Type B pancreatic cell (in vitro differentiated cells): ENCODE data around the gene LPA. TPM values are rescaled to one million over a fixed set of nuclear protein-coding genes. Genes with fewer than 3 reads are reported as not detected.
"Not testable (repeated sequence)": the region's sequence is repeated elsewhere in the genome, so short reads cannot be mapped to it uniquely, and the experiment has no call there.

Experiments used
- DNase-seq: peaks from one replicate; pipeline ENCODE4 v3.0.0; 2021; ENCODE audit warnings: mixed read lengths; ENCODE audit not compliant: unreplicated experiment; ENCODE audit errors: extremely low spot score
- H3K27ac Mint-ChIP-seq: 2 replicates; pipeline ENCODE4 v1.8.0; 2021; ENCODE audit warnings: mild to moderate bottlenecking, mixed read lengths
- H3K27me3 Mint-ChIP-seq: 2 replicates; pipeline ENCODE4 v1.8.0; 2021; ENCODE audit warnings: mixed read lengths
- H3K36me3 Mint-ChIP-seq: 2 replicates; pipeline ENCODE4 v1.8.0; 2021; ENCODE audit warnings: mixed read lengths
- H3K4me1 Mint-ChIP-seq: one replicate; pipeline ENCODE4 v1.8.0; 2021; ENCODE audit warnings: mixed read lengths; ENCODE audit not compliant: unreplicated experiment
- H3K4me3 Mint-ChIP-seq: 2 replicates; pipeline ENCODE4 v1.8.0; 2021; ENCODE audit warnings: mild to moderate bottlenecking, mixed read lengths
- H3K9me3 Mint-ChIP-seq: 2 replicates; pipeline ENCODE4 v1.8.0; 2021; ENCODE audit warnings: mixed read lengths
- total RNA-seq: library from RNA; stranded (reverse); gene quantifications from 2 replicates; pipeline ENCODE4 v1.2.1, GENCODE V29; 2021; ENCODE audit warnings: low replicate concordance
- TF ChIP-seq, protein P1 (sequence below): fragments of 200-600 bp; sonication (generic); conservative IDR thresholded peaks from 2 replicates; pipeline ENCODE4 v1.5.0; 2021; ENCODE audit warnings: antibody characterized with exemption, mild to moderate bottlenecking

The LPA gene
- total RNA-seq, 1 donor from 2014 or later, result 0.56 TPM

DNA sequence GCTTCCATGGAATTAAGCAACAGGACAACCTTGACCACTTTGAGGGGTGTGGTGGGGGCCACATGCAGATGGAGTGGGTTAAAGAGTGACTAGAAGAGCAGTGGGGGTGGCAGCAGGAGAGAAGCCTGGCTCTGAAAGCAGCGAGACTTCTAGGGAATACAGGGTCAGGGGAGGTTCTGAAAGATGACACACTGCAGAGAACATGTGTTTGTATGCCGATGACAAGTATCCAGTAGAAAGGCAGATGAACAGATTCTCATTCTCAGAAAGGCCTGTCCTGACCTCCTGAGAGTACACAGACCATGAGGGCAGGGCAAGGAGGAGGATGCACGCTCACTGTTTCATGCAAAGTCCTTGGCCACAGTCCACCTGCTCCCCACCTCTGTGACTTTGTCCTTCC is 2.9 kb downstream of the LPA start:
- peaks cover 5% of the 10 kb centered on the region for H3K9me3 Mint-ChIP-seq
- TF ChIP-seq, protein P1, sequence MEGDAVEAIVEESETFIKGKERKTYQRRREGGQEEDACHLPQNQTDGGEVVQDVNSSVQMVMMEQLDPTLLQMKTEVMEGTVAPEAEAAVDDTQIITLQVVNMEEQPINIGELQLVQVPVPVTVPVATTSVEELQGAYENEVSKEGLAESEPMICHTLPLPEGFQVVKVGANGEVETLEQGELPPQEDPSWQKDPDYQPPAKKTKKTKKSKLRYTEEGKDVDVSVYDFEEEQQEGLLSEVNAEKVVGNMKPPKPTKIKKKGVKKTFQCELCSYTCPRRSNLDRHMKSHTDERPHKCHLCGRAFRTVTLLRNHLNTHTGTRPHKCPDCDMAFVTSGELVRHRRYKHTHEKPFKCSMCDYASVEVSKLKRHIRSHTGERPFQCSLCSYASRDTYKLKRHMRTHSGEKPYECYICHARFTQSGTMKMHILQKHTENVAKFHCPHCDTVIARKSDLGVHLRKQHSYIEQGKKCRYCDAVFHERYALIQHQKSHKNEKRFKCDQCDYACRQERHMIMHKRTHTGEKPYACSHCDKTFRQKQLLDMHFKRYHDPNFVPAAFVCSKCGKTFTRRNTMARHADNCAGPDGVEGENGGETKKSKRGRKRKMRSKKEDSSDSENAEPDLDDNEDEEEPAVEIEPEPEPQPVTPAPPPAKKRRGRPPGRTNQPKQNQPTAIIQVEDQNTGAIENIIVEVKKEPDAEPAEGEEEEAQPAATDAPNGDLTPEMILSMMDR, result no peak
- H3K4me1 Mint-ChIP-seq, result no peaks in the 10 kb centered on the region
- no peaks in the 10 kb centered on the region for H3K36me3 Mint-ChIP-seq
- H3K27me3 Mint-ChIP-seq, result peaks cover 3% of the 10 kb centered on the region
- DNase-seq, result no peak
- H3K4me3 Mint-ChIP-seq, result no peak overlapping the region
- no peak overlapping the region for H3K27ac Mint-ChIP-seq

DNA sequence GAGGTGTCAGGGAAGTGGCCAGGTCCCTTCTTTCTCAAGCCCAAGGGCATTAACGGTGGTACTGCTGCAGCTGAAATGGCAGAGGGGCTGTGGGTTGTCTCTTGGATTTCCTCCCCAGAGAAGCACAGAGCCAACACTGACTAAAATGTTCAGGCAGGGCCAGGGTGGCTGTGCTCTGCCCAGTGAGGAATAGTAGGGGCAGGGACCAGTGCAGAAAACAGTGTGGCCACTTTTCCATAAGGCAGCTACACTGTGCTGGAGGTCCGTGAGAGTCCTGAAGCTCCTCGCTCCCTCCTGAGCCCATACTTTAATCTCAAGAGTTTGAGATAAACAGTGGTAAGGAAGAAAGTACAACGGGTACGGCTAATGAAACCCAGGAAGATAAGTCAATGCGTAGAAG is 4.5 kb downstream of the LPA start:
- TF ChIP-seq, protein P1, result no peak
- H3K27me3 Mint-ChIP-seq, result peaks cover 3% of the 10 kb centered on the region
- H3K27ac Mint-ChIP-seq, result no peak overlapping the region
- DNase-seq, result no peak
- H3K4me3 Mint-ChIP-seq, result no peak overlapping the region
- peaks cover 5% of the 10 kb centered on the region for H3K9me3 Mint-ChIP-seq
- no peaks in the 10 kb centered on the region for H3K4me1 Mint-ChIP-seq
- no peaks in the 10 kb centered on the region for H3K36me3 Mint-ChIP-seq

GRCh38 chr6:160634706-160635105 is 29.4 kb downstream of the LPA start:
- Mint-ChIP-seq H3K36me3 (no peaks in the 10 kb centered on the region), H3K27me3 (no peaks in the 10 kb centered on the region), H3K4me1 (no peaks in the 10 kb centered on the region), H3K27ac (no peak overlapping the region), H3K4me3 (no peak overlapping the region), H3K9me3 (no peaks in the 10 kb centered on the region)
- TF ChIP-seq, protein P1, result no peak
- no peak for DNase-seq

DNA sequence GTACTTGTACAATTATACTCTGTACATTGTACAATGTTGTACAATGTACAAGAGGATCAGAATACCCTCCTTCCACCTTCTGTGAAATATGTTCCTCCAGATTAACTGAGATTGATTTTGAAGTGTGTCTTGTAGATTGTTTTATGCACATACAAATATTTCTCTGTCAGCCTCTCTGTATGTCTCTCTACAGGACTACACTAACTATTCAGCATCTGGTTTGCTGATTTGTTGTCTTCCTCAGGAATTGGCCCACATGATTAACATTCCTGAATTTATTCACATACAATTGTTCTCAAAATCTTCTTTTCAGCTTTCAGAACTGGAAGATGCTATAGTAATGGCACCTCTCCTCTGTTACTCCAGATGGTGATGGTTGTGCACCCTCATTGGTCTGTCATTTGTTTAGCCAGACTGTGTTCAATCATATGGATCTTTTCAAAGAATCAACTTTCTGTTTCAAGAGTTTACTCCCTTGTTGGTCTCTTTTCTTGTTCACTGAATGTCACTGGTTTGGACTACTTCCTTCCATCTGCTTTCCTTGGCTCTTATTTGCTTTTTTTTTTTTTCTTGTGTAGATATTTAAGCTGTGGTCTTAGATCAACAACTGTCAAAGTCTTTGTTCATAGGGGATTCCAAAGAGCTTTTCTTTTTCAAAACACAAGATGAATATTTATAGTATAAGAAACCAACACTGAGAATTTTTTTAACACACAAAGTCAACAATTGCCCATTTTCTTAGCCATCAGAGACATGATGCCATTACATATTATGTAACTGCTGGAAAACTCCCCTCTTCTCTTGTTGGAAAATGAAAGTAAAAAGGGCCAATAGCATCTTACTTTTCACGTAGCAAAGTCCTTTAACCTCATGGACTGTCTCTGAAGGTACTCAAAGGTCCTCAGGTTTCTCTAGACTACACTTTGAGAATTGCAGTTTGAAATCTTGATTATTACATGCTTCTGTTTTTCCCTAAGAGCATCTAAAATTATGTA is 67.9 kb downstream of the LPA start:
- Mint-ChIP-seq H3K9me3 (peaks cover 4% of the 10 kb centered on the region), H3K27me3 (no peaks in the 10 kb centered on the region), H3K27ac (no peak overlapping the region), H3K4me3 (no peak overlapping the region), H3K4me1 (no peaks in the 10 kb centered on the region), H3K36me3 (no peaks in the 10 kb centered on the region)
- no peak for DNase-seq
- TF ChIP-seq, protein P1, result no peak

DNA sequence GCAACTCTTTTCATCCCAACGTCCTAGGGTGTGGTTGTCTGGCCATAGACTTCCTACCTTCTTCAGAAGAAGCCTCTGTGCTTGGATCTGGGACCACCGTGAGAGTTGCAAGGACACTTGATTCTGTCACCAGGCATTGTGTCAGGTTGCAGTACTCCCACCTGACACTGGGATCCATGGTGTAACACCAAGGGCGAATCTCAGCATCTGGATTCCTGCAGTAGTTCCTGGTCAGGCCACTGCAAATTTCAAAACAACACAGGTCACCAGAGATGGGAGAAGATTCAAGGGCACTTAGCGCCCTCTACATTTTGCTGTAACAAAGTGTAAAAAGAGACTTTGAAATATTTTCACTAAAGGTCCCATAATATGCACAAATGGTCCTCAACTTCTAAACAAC is 68.8 kb downstream of the LPA start:
- H3K27me3 Mint-ChIP-seq, H3K4me3 Mint-ChIP-seq, H3K9me3 Mint-ChIP-seq: not testable (repeated sequence)

DNA sequence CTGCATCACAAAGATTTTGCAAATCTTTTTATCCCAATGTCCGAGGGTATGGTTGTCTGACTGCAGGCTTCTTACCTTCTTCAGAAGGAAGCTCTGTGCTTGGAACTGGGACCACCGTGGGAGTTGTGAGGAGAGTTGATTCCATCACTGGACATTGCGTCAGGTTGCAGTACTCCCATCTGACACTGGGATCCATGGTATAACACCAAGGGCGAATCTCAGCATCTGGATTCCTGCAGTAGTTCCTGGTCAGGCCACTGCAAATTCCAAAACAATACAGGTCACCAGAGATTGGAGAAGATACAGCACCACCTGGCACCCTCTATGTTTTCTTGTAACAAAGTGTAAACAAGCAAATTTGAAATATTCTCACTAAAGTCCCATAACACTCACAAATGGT is 77.7 kb downstream of the LPA start:
- no peaks in the 10 kb centered on the region for H3K27me3 Mint-ChIP-seq
- H3K27ac Mint-ChIP-seq, result no peak overlapping the region
- TF ChIP-seq, protein P1, result no peak
- no peaks in the 10 kb centered on the region for H3K9me3 Mint-ChIP-seq
- no peaks in the 10 kb centered on the region for H3K4me1 Mint-ChIP-seq
- no peak for DNase-seq
- H3K4me3 Mint-ChIP-seq, result no peak overlapping the region
- no peaks in the 10 kb centered on the region for H3K36me3 Mint-ChIP-seq

More for the DNA sequence above, 68.8 kb downstream of the LPA start:
- not testable (repeated sequence) for H3K36me3 Mint-ChIP-seq, DNase-seq, H3K27ac Mint-ChIP-seq, H3K4me1 Mint-ChIP-seq
